Epithelial cell of esophagus (primary cell): ENCODE results near the gene IL17REL.

Experiments
- DNase-seq: peaks from one replicate; pipeline ENCODE4 v3.0.0; 2010; ENCODE audit warnings: low read depth
- H3K4me3 ChIP-seq: 2 replicates; pipeline ENCODE4 v1.5.1; 2011; ENCODE audit warnings: mild to moderate bottlenecking, low read length, control low read depth
- CTCF ChIP-seq: IDR thresholded peaks from 2 replicates; pipeline ENCODE4 v1.5.1; 2011; ENCODE audit warnings: low read depth, mild to moderate bottlenecking, low read length, control low read depth, inconsistent platforms; ENCODE audit not compliant: insufficient read depth; ENCODE audit errors: missing control alignments

IL17REL gene

GRCh38 chr22:50011447-50012210, 936 bp downstream of the IL17REL start:
- TF ChIP-seq CTCF = no peak
- no peak for DNase-seq
- no peak overlapping the region for H3K4me3 ChIP-seq

- DNase-seq = no peak
- no peak for TF ChIP-seq CTCF
- no peak overlapping the region for H3K4me3 ChIP-seq
Measured at GRCh38 chr22:50010676-50011446, 1.7 kb downstream of the IL17REL start.

- no peak for DNase-seq
- H3K4me3 ChIP-seq = no peak overlapping the region
- no peak for TF ChIP-seq CTCF
Measured at GRCh38 chr22:50009765-50010675, 2.5 kb downstream of the IL17REL start.

- DNase-seq = no peak
- no peak overlapping the region for H3K4me3 ChIP-seq
- TF ChIP-seq CTCF = no peak
Measured at GRCh38 chr22:50009251-50009650, 3.3 kb downstream of the IL17REL start.

GRCh38 chr22:50008151-50009040, 4.2 kb downstream of the IL17REL start:
- no peak overlapping the region for H3K4me3 ChIP-seq
- no peak for DNase-seq
- no peak for TF ChIP-seq CTCF

GRCh38 chr22:50007057-50007511, 5.5 kb downstream of the IL17REL start:
- no peak overlapping the region for H3K4me3 ChIP-seq
- DNase-seq = no peak
- TF ChIP-seq CTCF = no peak
